ENCODE measurements around the gene EEF1A2.

EEF1A2 gene

GRCh38 chr20:63497946-63498935 is 642 bp downstream of the EEF1A2 start:
- DNase-seq = no peak

GRCh38 chr20:63497138-63497945 is 1.5 kb downstream of the EEF1A2 start:
- no peak for DNase-seq

- DNase-seq = no peak
Measured at GRCh38 chr20:63496596-63497120, 2.2 kb downstream of the EEF1A2 start.

- DNase-seq = peak; percentile 81
Measured at GRCh38 chr20:63495741-63496595, 2.9 kb downstream of the EEF1A2 start.

GRCh38 chr20:63495167-63495720 is 3.6 kb downstream of the EEF1A2 start:
- DNase-seq = no peak

- DNase-seq = no peak
Measured at GRCh38 chr20:63494420-63495166, 4.3 kb downstream of the EEF1A2 start.

GRCh38 chr20:63494084-63494419 is 4.8 kb downstream of the EEF1A2 start:
- no peak for DNase-seq

GRCh38 chr20:63493563-63494020 is 5.3 kb downstream of the EEF1A2 start:
- DNase-seq = no peak

- no peak for DNase-seq
Measured at GRCh38 chr20:63492982-63493381, 5.9 kb downstream of the EEF1A2 start.

GRCh38 chr20:63492518-63492917 is 6.4 kb downstream of the EEF1A2 start:
- no peak for DNase-seq

- DNase-seq = no peak
Measured at GRCh38 chr20:63491635-63492230, 7.2 kb downstream of the EEF1A2 start.

GRCh38 chr20:63491078-63491477 is 7.8 kb downstream of the EEF1A2 start:
- no peak for DNase-seq

GRCh38 chr20:63490416-63490815 is 8.5 kb downstream of the EEF1A2 start:
- DNase-seq = no peak

- DNase-seq = no peak
Measured at GRCh38 chr20:63488315-63489251, 10.3 kb downstream of the EEF1A2 start.

GRCh38 chr20:63487781-63488241 is 11.1 kb downstream of the EEF1A2 start:
- no peak for DNase-seq

- DNase-seq = no peak
Measured at GRCh38 chr20:63487116-63487764, 11.6 kb downstream of the EEF1A2 start.

GRCh38 chr20:63486300-63486855 is 12.5 kb downstream of the EEF1A2 start:
- no peak for DNase-seq

GRCh38 chr20:63484651-63485403 is 14.1 kb downstream of the EEF1A2 start:
- no peak for DNase-seq

Measured in activated CD4-positive, CD25-positive, alpha-beta regulatory T cell treated with anti-CD3 and anti-CD28 coated beads, Interleukin-2, amount 50 U/mL, for 72 hours (primary cell).